Testis (tissue), 3 donors: ENCODE data around the gene SNRPB2. TPM values are rescaled to one million over a fixed set of nuclear protein-coding genes. Genes with fewer than 3 reads are reported as not detected.

ENCODE experiments used
- DNase-seq: peaks from one replicate; pipeline ENCODE4 v3.0.0-alpha.2; 2019
- H3K27ac ChIP-seq, 2 donors: fragments of 200-600 bp; sonication (generic); one replicate each; pipeline ENCODE4 v1.5.1; 2019
- H3K27me3 ChIP-seq: fragments of 200-600 bp; sonication (generic); one replicate; pipeline ENCODE4 v1.5.1; 2019
- H3K36me3 ChIP-seq: fragments of 200-600 bp; sonication (generic); one replicate; pipeline ENCODE4 v1.5.1; 2017; ENCODE audit warnings: low read depth; ENCODE audit errors: missing control alignments
- H3K4me1 ChIP-seq: fragments of 200-600 bp; sonication (generic); one replicate; pipeline ENCODE4 v1.5.1; 2019
- H3K4me3 ChIP-seq, 2 donors: fragments of 200-600 bp; sonication (generic); one replicate each; pipeline ENCODE4 v1.5.1; 2017 to 2019
- H3K9me3 ChIP-seq: fragments of 200-600 bp; sonication (generic); one replicate; pipeline ENCODE4 v1.5.1; 2017
- POLR2A ChIP-seq: fragments of 450-650 bp; IDR thresholded peaks from one replicate; pipeline ENCODE4 v1.6.1; 2017; ENCODE audit warnings: antibody characterized with exemption, mild to moderate bottlenecking, moderate library complexity
- WGBS, 2 donors: methylation state at CpG; one replicate each; pipeline ENCODE4 v1.1.5; 2018; 5-methylcytosine and 5-hydroxymethylcytosine counted together
- intact Hi-C: fragments of 100-400 bp; cut with DNase I; formaldehyde crosslinking; loops from one replicate; pipeline ENCODE4 v1.15.1; 2023; ENCODE audit warnings: low total_unique reads
- polyA plus RNA-seq: library from polyadenylated mRNA; stranded (reverse); fragments of 350-450 nt; fragmentation: Illumina TruSeq; extraction: RNeasy Lipid Tissue Mini Kit (QIAGEN cat#74804); gene quantifications from one replicate; pipeline ENCODE4 v1.2.3, GENCODE V29; 2014; ENCODE audit warnings: low read depth, low replicate concordance; ENCODE audit not compliant: insufficient read depth
- small RNA-seq, 2 donors: library from RNA; depleted of rRNA; stranded (forward); fragments of <200 nt; gene quantifications; one replicate each; pipeline ENCODE3, GENCODE V24; 2016
- total RNA-seq, 2 donors: library from RNA; depleted of rRNA; stranded (reverse); fragments of >200 nt; gene quantifications; one replicate each; pipeline ENCODE4 v1.2.3, GENCODE V29; 2016
- TF ChIP-seq, protein P1 (sequence below), 3 experiments: fragments of 450-650 bp in 2 of 3; fragments of 200-600 bp in 1 of 3; sonication (generic) in 1 of 3; IDR thresholded peaks; one replicate each; pipeline ENCODE4 v1.5.1; 2016 to 2019; ENCODE audit warnings: antibody characterized with exemption in 3 of 3, mild to moderate bottlenecking in 2 of 3, moderate library complexity in 1 of 3

SNRPB2 gene
- total and polyA plus RNA-seq, 3 donors from 2014 or later: 32.8 to 47.9 (median 35.3) TPM

DNA sequence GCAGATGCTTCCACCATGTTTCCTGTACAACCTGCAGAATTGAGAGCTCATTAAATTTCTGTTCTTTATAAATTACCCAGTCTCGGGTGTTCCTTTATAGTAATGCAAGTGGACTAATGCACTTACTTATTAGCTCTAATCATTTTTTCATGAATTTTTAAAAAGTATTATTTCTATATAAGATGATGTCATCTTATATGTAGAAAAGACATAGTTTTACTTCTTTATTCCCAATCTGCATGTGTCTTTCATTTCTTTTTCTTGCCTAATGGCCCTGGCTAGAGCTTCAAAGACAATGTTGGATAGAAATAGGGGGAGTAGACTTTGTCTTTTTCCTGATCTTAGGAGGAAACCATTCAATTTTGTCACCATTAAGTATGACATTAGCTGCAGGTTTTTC lies 46.1 kb downstream of the SNRPB2 start:
- Histone ChIP-seq H3K27ac (no peak overlapping the region), H3K4me1 (no peaks in the 10 kb centered on the region), H3K9me3 (no peaks in the 10 kb centered on the region), H3K27me3 (no peaks in the 10 kb centered on the region), H3K36me3 (no peaks in the 10 kb centered on the region), H3K4me3 (no peak overlapping the region)
- TF ChIP-seq, protein P1, sequence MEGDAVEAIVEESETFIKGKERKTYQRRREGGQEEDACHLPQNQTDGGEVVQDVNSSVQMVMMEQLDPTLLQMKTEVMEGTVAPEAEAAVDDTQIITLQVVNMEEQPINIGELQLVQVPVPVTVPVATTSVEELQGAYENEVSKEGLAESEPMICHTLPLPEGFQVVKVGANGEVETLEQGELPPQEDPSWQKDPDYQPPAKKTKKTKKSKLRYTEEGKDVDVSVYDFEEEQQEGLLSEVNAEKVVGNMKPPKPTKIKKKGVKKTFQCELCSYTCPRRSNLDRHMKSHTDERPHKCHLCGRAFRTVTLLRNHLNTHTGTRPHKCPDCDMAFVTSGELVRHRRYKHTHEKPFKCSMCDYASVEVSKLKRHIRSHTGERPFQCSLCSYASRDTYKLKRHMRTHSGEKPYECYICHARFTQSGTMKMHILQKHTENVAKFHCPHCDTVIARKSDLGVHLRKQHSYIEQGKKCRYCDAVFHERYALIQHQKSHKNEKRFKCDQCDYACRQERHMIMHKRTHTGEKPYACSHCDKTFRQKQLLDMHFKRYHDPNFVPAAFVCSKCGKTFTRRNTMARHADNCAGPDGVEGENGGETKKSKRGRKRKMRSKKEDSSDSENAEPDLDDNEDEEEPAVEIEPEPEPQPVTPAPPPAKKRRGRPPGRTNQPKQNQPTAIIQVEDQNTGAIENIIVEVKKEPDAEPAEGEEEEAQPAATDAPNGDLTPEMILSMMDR (IDR thresholded peaks at IDR 0.05): no peak
- no peak for TF ChIP-seq POLR2A
- intact Hi-C loops: no loop called here
- WGBS, 2 donors: 74 to 88% methylated on average over 1 of the region's 1 CpG
- DNase-seq: no peak

DNA sequence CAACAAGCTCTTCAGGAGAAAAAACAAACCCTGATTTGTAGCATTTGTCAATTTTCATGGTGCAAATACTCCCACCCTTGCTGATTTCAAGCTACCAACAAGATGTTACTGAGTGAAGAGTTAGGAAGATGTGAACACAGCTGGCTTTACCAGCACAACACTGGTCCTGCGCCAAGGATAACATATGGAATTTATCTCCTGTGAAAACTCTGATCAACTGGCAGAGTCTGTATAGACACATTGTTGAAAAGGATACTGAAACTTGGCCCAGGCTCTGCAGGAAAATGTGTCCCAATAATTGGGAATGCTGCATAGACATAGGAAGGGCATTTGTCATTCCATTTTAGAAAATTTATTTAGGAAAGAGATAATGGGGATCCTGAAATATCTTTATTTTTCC lies 47.3 kb downstream of the SNRPB2 start:
- intact Hi-C loops: no loop called here
- H3K27ac ChIP-seq: no peak overlapping the region
- no peak for DNase-seq
- no peaks in the 10 kb centered on the region for H3K36me3 ChIP-seq
- WGBS, 2 donors: 64 to 88% methylated on average over 1 of the region's 1 CpG
- H3K4me1 ChIP-seq: no peaks in the 10 kb centered on the region
- H3K27me3 ChIP-seq: no peaks in the 10 kb centered on the region
- H3K4me3 ChIP-seq: no peak overlapping the region
- TF ChIP-seq, protein P1 (IDR thresholded peaks at IDR 0.05): no peak
- TF ChIP-seq POLR2A: no peak
- no peaks in the 10 kb centered on the region for H3K9me3 ChIP-seq

DNA sequence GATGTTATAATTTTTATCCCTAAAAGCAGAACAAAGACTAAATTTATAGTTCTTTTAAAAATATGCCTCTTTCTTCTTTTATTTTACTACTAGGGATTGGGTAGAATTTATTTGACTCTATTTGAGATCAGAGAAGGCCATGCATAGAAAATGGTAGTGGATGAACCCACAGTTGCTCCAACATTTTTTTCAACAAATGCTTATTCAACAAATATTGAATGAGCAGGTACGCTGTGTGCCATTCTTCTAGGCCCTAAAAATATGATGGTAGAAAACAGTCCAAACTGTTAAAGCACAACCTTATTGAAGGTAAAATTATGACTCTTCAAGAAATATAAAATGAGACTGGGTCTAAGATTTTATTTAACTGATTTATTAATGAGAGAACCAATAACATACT lies 48.3 kb downstream of the SNRPB2 start:
- Histone ChIP-seq H3K4me3 (no peak overlapping the region), H3K36me3 (no peaks in the 10 kb centered on the region), H3K4me1 (no peaks in the 10 kb centered on the region), H3K9me3 (no peaks in the 10 kb centered on the region), H3K27me3 (no peaks in the 10 kb centered on the region), H3K27ac (no peak overlapping the region)
- WGBS, 2 donors: 84 to 96% methylated on average over 1 of the region's 1 CpG
- TF ChIP-seq POLR2A: no peak
- TF ChIP-seq, protein P1 (IDR thresholded peaks at IDR 0.05): no peak
- no peak for DNase-seq
- intact Hi-C loops: no loop called here

DNA sequence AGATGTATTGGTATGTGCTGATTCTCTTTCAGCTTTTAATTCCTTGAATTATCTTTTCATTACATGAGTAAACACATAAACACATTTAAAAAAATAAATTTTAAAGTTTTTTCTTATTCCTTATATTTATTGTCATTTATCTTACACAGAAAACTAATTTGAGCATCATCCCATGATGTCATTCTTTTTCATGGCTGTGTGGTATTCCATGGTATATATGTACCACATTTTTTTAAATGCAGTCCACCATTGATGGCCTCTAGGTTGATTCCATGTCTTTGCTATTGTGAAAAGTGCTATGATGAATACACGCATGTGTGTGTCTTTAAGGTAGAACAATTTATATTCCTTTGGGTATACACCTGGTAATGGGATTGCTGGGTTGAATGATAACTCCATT lies 51.7 kb downstream of the SNRPB2 start:
- no peak for DNase-seq
- H3K9me3 ChIP-seq: no peaks in the 10 kb centered on the region
- no peaks in the 10 kb centered on the region for H3K4me1 ChIP-seq
- no peak overlapping the region for H3K27ac ChIP-seq
- TF ChIP-seq POLR2A: no peak
- TF ChIP-seq, protein P1 (IDR thresholded peaks at IDR 0.05): no peak
- intact Hi-C loops: no loop called here
- no peaks in the 10 kb centered on the region for H3K27me3 ChIP-seq
- H3K36me3 ChIP-seq: no peaks in the 10 kb centered on the region
- 98 to 100% methylated on average over 1 of the region's 1 CpG for WGBS, 2 donors
- H3K4me3 ChIP-seq: no peak overlapping the region

DNA sequence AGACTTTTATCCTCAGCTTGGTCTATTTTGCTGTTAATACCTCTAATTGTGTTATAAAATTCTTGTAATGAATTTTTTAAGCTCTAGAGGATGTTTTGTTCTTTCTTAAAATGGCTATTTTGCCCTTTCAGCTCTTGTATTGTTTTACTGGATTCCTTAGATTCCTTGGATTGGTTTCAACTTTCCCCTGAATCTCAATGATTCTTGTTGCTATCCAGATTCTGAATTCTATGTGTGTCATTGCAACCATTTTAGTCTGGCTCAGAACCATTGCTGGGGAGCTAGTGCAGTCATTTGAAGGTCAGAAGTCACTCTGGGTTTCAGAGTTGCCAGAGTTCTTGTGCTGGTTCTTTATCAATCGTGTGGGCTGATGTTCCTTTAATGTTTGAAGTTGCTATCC lies 55.4 kb downstream of the SNRPB2 start:
- Histone ChIP-seq H3K9me3 (no peaks in the 10 kb centered on the region), H3K4me1 (no peaks in the 10 kb centered on the region), H3K27me3 (no peaks in the 10 kb centered on the region), H3K27ac (no peak overlapping the region), H3K4me3 (no peak overlapping the region), H3K36me3 (no peaks in the 10 kb centered on the region)
- TF ChIP-seq, protein P1 (IDR thresholded peaks at IDR 0.05): no peak
- TF ChIP-seq POLR2A: no peak
- intact Hi-C loops: no loop called here
- WGBS, 2 donors: 45 to 67% methylated on average over 1 of the region's 1 CpG
- DNase-seq: no peak

Small RNA genes within 50 kb of the gene (small RNA-seq; reads per million reads assigned to genes)
- 0 reads per million in 2 donors for gene AL135938.1

Other genes starting within 250 kb of the SNRPB2 start
- gene KIF16B, start 156.6 kb upstream of the SNRPB2 start, total RNA-seq: 10 to 100 TPM; 22.3 to 25.5 TPM
- 10.2 TPM for gene KIF16B, start 156.6 kb upstream of the SNRPB2 start, polyA plus RNA-seq
- gene OTOR, start 18.3 kb downstream of the SNRPB2 start, total RNA-seq: not detected
- not detected for gene OTOR, start 18.3 kb downstream of the SNRPB2 start, polyA plus RNA-seq